NCI-H1436 (cell line): ENCODE data around the gene FXYD1.

Experiments
- DNase-seq: peaks from one replicate; lab custom pipeline; 2025; lab: John Stamatoyannopoulos, UW

The FXYD1 gene

DNA sequence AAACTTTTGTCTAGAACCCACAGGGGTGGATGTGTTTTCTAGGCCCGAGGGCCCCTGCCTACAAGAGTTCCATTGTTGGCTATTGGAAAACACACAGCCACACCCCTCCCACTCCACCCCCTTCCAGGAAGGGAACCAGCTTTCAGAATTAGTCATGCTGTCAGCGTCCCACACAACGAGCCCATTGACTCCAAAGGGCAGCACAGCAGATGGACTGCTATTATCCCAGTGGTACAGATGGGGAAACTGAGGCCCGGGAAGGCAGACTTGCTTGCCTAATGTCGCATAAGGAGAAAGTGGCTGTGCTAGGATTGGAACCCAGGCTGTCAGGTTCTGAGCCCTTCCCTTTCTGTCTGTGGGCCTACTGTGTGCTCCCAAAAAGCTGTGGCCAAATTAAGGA, 31.1 kb upstream of the FXYD1 start:
- DNase-seq, result no peak

GRCh38 chr19:35108730-35109129, 29.9 kb upstream of the FXYD1 start:
- DNase-seq, result no peak

- DNase-seq, result no peak
These were observed 29.1 kb upstream of the FXYD1 start for GRCh38 chr19:35109395-35110112.

GRCh38 chr19:35110974-35111373, 27.6 kb upstream of the FXYD1 start:
- DNase-seq, result no peak

- no peak for DNase-seq
These were observed 25.5 kb upstream of the FXYD1 start for GRCh38 chr19:35112995-35113688.

GRCh38 chr19:35114353-35115176, 24.1 kb upstream of the FXYD1 start:
- no peak for DNase-seq

GRCh38 chr19:35115177-35115951, 23.3 kb upstream of the FXYD1 start, which contains the start of gene FXYD3:
FXYD3 (plus strand) TSS chr19:35115823; CDS start chr19:35119377, 3,554 bp downstream.
- DNase-seq, result no peak

DNA sequence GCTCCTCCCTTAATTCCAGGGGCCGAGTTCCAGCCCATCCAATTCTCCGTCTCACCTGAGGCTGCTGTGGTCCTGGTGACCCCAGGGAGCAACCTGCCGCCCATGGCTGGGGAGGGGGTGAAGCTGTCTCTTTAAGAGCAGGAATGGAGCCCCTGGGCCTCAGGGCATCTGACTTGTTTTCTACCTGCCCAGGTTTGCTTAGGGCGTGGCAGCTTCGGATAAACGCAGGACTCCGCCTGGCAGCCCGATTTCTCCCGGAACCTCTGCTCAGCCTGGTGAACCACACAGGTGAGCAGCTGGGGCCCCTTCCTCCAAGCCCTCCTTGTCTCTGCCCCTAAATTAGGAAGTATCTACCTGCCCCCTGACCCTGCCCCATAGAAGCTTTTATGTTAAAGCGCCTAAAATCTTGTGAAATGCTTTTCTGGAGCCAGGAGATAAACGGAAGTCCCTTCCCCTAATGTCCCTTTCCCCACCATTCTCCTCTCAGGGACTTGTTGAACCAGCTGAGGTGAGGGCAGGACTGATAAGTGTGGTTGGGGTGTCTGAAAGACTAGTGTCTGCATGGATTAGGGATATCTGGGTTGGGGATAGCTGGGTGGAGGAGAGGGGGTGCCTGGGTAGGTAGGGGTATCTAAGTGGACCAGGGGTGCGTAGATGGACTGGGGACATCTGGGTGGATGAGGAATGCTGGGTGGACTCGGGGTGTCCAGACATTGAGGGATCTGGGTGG, 22.4 kb upstream of the FXYD1 start:
- DNase-seq, result no peak

DNA sequence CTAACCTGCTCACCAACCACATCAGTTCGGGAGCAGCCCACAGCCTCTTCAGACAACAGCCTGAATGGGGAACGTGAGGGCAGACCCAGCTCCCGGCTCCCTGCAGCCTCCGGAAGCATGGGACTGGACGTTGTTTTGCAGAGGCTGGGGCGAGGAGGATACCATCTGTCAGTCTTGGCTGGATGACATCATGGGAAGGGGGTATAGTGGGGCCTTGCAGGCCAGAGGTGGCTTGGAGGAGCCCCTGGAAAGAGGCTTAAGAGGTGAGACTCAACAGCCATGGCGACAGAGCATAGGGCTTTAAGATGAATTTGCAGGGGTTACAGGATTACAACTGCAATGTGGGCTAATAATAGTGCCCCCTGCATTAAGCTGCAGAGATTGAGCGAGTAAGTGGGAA, 21.5 kb upstream of the FXYD1 start:
- DNase-seq, result no peak

GRCh38 chr19:35117799-35118198, 20.8 kb upstream of the FXYD1 start:
- DNase-seq, result no peak

GRCh38 chr19:35118268-35119020, 20.2 kb upstream of the FXYD1 start:
- DNase-seq, result no peak

DNA sequence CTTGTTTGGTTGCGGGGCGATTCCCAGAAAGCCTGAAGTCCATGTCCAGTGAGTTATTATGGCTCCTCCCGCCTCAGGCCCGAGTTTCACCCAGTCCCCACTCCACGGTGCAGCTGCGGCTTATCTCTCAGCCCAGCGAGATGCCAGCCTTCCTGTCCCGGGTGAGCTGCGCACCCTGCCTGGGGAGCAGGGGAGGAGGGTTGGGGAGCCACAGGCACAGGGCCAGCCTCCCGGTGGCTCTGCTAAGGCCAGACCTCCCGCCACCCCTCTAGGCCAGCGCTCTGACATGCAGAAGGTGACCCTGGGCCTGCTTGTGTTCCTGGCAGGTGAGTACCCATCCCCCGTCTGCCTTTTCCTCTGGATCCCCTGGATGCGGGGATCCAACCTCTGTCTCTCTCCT, 19.5 kb upstream of the FXYD1 start:
- no peak for DNase-seq

- DNase-seq, result no peak
These were observed 19.0 kb upstream of the FXYD1 start for GRCh38 chr19:35119578-35120155.

DNA sequence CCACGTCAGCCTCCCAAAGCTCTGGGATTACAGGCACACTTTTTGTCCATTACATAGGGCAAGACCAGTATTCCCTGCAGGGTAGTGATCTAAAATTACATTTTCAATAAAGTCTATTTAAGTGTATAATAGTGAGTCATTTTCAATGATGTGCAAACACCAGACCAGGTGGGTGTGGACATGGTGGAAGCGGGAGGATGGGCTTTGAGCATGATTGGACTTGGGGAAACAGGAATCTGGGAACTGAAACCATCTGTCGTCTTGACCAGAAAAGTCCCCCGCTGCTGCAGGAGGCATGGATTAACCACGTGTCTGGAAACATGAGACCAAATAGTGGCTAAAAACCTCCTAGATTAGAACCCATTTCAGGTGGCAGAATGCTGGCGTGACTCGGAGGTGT, 18.1 kb upstream of the FXYD1 start:
- no peak for DNase-seq

DNA sequence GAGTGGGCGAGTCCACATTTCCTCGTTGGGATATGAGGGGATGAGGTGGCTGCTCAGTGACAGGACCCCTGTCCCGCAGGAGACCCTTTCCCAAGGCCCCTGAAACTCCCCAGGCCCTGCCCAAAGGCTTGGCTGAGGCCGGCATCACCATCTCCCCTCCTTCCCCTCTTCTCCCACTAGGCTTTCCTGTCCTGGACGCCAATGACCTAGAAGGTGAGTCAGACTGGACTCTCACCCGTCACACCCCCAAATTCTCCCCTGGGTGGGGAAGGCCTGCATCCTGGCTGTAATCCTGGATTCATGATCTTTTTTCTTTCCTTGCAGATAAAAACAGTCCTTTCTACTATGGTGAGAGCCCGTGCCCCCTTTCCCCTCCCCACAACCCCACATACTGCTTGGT, 17.7 kb upstream of the FXYD1 start:
- DNase-seq, result no peak

- no peak for DNase-seq
These were observed 15.7 kb upstream of the FXYD1 start for GRCh38 chr19:35122687-35123551.

DNA sequence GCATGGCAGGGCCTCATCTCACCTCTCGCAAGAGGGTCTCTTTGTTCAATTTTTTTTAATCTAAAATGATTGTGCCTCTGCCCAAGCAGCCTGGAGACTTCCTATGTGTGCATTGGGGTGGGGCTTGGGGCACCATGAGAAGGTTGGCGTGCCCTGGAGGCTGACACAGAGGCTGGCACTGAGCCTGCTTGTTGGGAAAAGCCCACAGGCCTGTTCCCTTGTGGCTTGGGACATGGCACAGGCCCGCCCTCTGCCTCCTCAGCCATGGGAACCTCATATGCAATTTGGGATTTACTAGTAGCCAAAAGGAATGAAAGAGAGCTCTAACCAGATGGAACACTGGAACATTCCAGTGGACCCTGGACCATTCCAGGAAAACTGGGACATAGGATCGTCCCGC, 15.1 kb upstream of the FXYD1 start:
- no peak for DNase-seq

DNA sequence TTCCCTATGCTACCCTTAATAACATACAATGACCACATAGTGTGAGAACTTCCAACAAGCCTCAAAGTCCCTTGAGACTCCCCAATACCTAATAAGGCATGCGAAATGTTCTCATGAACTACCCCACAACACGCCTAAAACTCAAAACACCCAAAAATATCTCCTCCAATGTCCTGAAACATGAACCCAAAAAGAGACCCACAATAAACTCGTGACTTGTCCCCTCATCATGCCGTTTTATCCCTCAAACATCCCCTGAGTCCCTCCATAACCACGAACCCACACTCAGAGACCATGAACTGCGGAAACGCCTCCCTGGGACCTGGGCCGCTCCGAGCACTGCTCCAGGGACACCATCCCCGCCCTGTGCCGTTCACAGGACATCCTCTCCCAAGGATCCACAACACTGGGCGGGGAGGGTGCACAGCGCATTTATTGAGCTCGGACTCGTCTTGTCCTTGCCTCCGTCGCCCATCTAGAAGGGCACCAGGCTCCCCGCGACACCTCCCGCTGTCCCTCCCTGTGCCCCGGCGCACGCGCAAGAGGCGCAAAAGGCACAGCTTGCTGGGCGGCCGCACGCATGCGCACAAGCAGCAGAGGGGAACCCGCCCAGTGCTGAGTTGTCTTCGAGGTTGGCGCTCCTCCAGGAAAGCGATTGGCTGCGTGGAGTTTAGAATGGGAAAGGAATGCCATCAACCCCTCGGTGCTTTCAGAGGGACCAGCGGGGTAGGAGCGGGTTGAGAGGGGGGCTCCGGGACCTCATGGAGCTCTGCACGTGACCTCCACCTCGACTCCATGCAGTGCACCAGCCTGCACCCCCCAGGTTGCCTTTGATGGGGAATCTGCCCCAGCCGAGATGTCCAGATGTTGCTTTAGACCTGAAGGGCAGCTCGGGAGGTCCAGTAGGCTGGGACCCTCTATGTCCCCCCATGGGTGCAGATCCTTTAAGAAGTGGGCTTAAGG, 14.2 kb upstream of the FXYD1 start:
- no peak for DNase-seq
